NAMALWA (cell line): ENCODE results near the gene KRT74.

Source experiments
- DNase-seq: peaks from one replicate; pipeline ENCODE4 v3.0.0-alpha.2; 2015; ENCODE audit warnings: low spot score

KRT74 gene

GRCh38 chr12:52573743-52574142 is at the start of gene KRT74:
Gene KRT74 (minus strand): TSS chr12:52573843. CDS start chr12:52573777, 66 bp downstream.
- DNase-seq = no peak

DNA sequence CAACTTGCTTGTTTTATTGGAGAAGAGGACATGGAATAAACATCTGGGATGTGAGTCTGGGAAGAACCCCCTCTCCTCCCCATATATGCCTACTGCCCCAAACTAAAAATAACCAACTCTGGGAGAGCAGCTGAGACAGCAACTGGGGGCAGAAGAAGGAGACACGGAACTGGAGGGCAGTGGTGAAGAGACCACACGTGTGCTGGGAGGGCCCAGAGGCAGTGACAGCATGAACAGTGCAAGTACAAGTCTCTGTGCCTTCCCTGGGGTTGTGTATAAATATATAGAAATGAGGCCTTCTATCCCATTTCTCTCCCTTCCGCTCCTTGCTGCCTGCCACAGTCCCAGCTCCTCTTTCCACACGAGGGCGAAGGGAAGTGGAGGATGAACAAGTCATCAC is 48.7 kb upstream of the KRT74 start:
- DNase-seq = no peak

DNA sequence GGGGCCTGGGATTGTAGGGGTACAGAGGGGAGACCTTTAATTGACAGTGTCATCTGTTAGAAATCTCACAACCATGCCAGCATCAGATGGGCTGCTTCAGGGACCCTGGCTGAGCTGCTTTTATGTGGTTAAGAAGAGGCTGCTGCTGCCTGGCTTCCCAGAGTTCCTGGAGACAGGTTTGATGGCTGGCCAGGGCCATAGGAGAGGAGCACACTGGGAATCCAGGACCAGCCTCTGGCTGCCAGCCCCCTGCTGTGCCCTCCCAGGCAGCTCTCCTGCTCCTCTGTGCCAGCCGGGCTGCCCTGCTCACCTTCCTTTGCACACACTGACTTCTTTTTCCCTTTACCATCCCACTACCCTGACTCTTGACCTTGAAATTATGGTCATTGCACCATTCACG is 45.2 kb upstream of the KRT74 start:
- no peak for DNase-seq

- DNase-seq = no peak
Measured at GRCh38 chr12:52618216-52618615, 44.6 kb upstream of the KRT74 start, which contains the start of gene KRT73. Gene KRT73 (minus strand): TSS chr12:52618559. CDS start chr12:52618524, 35 bp downstream.

- no peak for DNase-seq
Measured at GRCh38 chr12:52617403-52617785, 43.8 kb upstream of the KRT74 start.

DNA sequence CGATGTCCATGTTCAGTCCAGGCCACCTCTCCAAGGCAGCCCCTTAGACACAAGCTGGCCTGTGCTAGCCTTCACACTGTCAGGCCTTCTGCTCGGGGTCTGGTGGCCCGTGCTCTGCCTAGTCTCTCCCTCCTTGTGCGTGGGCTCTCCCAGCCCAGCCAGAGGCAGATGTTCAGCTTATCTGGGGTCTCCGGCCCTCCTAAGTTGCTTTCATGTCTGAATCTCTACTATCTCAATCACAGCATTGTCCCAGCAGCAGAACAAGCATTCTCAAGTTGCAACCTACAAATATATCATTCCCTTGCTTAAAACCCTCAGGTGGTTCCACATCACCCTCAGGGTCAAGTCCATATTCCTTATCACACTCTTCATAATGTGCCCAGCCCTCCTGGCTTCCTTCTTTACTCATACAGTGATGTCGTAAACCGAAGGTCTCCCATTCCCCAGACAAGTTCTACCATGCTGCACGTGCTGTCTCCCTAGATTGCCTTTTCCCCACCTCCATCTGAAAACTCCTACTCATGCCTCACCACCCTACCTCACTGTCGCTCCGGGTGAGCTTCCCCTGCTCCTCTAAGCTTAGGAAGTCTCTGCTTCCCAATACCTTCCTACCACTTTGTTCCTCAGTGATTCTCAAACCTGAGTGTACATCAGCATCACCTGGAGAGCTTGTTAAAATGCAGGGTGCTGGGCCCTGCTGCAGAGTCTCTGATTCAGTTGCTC is 43.2 kb upstream of the KRT74 start:
- DNase-seq = no peak

GRCh38 chr12:52615912-52616311 is 42.3 kb upstream of the KRT74 start:
- DNase-seq = no peak

GRCh38 chr12:52615208-52615868 is 41.7 kb upstream of the KRT74 start:
- no peak for DNase-seq

GRCh38 chr12:52614381-52615207 is 41.0 kb upstream of the KRT74 start:
- no peak for DNase-seq

GRCh38 chr12:52613384-52614030 is 39.9 kb upstream of the KRT74 start:
- no peak for DNase-seq

DNA sequence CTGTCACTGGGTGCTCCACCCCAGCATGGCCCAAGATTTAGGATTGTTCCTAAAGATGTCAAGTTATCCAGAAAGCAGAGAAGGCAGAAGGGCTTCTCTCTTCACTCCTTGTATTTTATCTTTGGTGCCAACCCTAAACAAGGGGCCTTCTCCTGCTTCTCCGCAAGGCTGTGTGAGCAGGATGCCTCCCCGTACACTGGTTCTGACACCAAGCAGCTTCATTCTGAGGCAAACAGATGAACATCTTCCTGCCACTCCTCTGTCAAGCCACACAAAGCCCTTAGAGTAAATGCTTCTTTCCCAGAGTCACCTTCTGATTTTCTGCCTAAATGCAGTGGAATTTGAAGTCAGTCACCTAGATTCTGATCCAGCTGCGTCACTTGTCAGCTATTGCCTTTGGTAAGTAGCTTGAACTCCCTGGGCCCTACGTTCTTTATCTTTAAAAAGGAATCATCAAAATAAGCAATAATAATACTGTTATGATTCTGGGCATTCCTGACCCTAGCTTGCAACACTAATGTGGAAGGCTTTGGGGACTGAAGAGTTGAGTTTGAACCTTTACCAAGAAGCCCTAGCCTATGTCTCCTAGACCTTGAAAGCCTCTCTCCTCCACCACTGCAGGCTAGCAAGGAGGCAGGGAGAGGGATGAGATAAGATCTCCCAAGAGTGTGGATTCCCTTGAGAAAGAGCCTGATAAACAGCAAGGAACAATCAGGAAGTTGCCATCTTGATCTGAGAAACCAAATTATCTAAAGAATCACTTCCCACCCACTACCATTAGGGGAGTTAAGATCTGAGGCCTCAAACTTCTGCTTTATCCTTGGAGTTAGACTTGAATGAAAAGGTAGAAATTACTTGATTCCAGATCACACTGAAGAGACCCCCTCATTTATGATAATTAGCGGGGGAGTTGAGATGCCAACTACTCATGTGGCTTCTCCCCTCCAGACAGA is 39.1 kb upstream of the KRT74 start:
- DNase-seq = no peak

DNA sequence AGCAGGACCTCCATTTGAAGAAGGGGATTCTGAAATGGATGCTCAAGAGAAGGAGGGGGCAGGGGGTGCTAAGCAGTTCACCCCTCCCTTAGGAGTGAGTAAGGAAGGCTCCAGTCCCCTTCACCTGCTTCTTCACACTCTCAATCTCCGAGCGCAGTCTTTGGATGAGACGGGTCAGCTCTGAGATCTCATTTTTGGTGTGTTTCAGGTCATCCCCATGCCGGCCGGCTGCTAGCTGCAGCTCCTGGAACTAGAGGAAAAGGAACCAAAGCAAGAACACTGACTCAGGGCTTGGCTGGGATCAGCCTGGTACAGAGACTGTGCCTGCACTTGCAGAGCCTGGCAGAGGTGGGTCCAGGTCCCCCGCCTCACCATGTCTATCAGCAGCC is 37.4 kb upstream of the KRT74 start:
- no peak for DNase-seq

GRCh38 chr12:52608826-52609630 is 35.4 kb upstream of the KRT74 start:
- DNase-seq = no peak

DNA sequence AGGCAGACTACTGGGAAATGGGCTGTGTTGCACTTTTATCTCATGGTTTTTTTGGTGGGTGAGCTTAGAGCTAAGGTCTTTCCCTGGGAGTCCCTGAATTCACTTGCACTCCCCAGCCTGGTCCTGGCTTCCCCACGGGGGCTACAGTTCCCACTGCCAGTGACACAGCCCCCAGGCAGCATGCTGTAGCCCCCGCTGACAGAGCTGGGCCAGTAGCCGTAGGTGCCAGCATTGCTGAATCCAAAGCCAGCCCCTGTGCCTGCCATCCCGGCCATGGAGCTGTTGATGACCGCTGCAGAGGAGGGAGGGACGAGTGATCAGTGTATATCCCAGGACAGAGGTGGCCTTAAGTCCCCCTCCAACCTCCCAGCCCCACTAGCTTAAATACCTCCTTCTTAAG is 34.5 kb upstream of the KRT74 start:
- DNase-seq = no peak

- DNase-seq = no peak
Measured at GRCh38 chr12:52607314-52607713, 33.7 kb upstream of the KRT74 start.

- DNase-seq = no peak
Measured at GRCh38 chr12:52606581-52607218, 33.1 kb upstream of the KRT74 start.

GRCh38 chr12:52606096-52606495 is 32.5 kb upstream of the KRT74 start:
- DNase-seq = no peak

DNA sequence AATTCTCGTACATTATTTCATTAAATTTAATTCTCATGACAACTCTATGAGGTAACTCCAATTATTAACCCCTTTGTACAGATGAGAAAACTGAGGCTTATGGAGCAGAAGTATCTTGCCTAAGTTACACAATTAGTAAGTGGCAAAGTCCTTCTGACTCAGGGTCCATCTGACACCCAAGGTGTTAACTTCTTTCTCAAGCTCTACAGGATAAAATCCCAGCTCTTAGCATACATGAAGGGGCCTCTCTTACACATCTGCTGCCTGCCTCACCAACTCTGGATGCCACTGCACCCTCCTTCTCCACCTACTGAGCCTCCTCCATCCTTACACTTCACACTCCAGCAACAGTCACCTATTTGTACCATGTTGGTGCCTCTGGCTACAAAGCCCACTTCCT is 31.9 kb upstream of the KRT74 start:
- no peak for DNase-seq

GRCh38 chr12:52604859-52605258 is 31.2 kb upstream of the KRT74 start:
- DNase-seq = peak; percentile 26

DNA sequence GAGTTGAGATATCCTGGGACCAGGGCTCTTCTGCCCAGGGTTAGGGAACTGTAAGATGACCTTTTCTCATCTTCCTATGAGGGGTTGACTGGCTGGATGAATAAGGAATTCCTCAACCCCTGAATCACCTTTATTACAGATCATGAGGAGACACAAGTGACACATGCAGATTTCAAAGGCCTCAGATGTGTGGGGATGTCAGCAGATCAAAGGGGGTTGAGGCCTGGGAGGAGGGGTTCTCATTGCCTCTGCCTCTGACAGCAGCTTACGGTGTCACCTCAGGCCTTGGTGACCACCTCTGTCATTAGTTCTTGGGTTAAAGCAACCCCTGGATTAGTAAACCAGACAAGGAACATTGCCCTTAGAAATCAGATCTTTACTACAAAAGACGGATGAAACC is 29.7 kb upstream of the KRT74 start:
- no peak for DNase-seq
